GM15510 (cell line): Measurements from ENCODE around the gene MPC1.

Source experiments
- POLR2A ChIP-seq: IDR thresholded peaks from 3 replicates; pipeline ENCODE4 v1.6.1; 2011; ENCODE audit warnings: borderline replicate concordance; ENCODE audit not compliant: insufficient read length; ENCODE audit errors: extremely low read depth

The MPC1 gene

GRCh38 chr6:166393535-166393823 is 10.7 kb upstream of the MPC1 start:
- no peak for TF ChIP-seq POLR2A

- no peak for TF ChIP-seq POLR2A
Observed at GRCh38 chr6:166389119-166389518, 6.4 kb upstream of the MPC1 start.

GRCh38 chr6:166388290-166389004 is 5.7 kb upstream of the MPC1 start:
- TF ChIP-seq POLR2A = no peak

- TF ChIP-seq POLR2A = no peak
Observed at GRCh38 chr6:166387642-166388289, 5.0 kb upstream of the MPC1 start.

- TF ChIP-seq POLR2A = no peak
Observed at GRCh38 chr6:166386111-166386510, 3.4 kb upstream of the MPC1 start.

GRCh38 chr6:166382500-166382932 is 224 bp downstream of the MPC1 start:
- no peak for TF ChIP-seq POLR2A

GRCh38 chr6:166381733-166382499 is 824 bp downstream of the MPC1 start:
- TF ChIP-seq POLR2A = no peak

GRCh38 chr6:166381381-166381732 is 1.4 kb downstream of the MPC1 start:
- TF ChIP-seq POLR2A = no peak

- no peak for TF ChIP-seq POLR2A
Observed at GRCh38 chr6:166379800-166380199, 2.9 kb downstream of the MPC1 start.

GRCh38 chr6:166379103-166379586 is 3.6 kb downstream of the MPC1 start:
- TF ChIP-seq POLR2A = no peak

- no peak for TF ChIP-seq POLR2A
Observed at GRCh38 chr6:166377721-166378120, 5.0 kb downstream of the MPC1 start.

GRCh38 chr6:166375013-166375412 is 7.7 kb downstream of the MPC1 start:
- no peak for TF ChIP-seq POLR2A

GRCh38 chr6:166370489-166370888 is 12.3 kb downstream of the MPC1 start:
- TF ChIP-seq POLR2A = no peak

GRCh38 chr6:166369782-166370181 is 13.0 kb downstream of the MPC1 start:
- TF ChIP-seq POLR2A = no peak

GRCh38 chr6:166366921-166367320 is 15.8 kb downstream of the MPC1 start:
- no peak for TF ChIP-seq POLR2A

- TF ChIP-seq POLR2A = no peak
Observed at GRCh38 chr6:166365806-166366205, 16.9 kb downstream of the MPC1 start.
